GM19099 (cell line): ENCODE data around the gene ATP6V1B1.

Experiments used
- POLR2A ChIP-seq: IDR thresholded peaks from 3 replicates; pipeline ENCODE4 v1.6.1; 2011; ENCODE audit warnings: low read depth; ENCODE audit not compliant: insufficient read length; ENCODE audit errors: extremely low read depth

Gene ATP6V1B1

GRCh38 chr2:70930371-70931329 is 5.0 kb upstream of the ATP6V1B1 start:
- no peak for TF ChIP-seq POLR2A

DNA sequence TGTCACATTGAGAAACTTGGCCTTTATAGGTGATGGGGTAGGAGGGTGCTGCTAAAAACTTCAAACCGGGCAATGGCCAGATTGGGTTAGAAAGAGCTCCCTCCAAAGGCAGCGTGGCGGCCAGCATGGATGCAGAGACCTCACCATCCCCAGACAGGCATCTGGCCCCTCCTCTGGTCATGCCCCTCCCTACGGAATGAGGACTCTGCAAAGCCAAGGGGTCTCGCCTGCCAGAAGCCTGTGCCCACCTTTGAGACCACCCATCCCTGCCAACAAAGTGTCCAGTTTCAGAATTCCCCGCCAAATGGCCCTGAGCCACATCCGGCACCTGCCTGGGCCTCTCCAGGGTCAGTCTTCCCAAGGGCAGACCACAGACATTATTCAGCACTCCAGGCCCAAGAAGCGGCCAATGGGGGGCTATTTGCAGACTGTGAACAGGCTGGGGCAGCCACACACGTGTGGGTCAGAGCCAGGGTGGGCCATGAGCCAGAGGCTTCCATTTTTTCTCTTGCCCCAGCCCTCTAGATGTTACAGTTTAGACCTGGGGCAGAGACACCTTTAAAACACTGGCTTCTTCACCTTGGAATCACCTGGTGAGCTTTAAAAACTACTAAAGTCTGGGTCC is 4.2 kb upstream of the ATP6V1B1 start:
- no peak for TF ChIP-seq POLR2A

GRCh38 chr2:70932631-70933230 is 3.0 kb upstream of the ATP6V1B1 start:
- no peak for TF ChIP-seq POLR2A

- no peak for TF ChIP-seq POLR2A
Observed at GRCh38 chr2:70934981-70935380, 719 bp upstream of the ATP6V1B1 start.

DNA sequence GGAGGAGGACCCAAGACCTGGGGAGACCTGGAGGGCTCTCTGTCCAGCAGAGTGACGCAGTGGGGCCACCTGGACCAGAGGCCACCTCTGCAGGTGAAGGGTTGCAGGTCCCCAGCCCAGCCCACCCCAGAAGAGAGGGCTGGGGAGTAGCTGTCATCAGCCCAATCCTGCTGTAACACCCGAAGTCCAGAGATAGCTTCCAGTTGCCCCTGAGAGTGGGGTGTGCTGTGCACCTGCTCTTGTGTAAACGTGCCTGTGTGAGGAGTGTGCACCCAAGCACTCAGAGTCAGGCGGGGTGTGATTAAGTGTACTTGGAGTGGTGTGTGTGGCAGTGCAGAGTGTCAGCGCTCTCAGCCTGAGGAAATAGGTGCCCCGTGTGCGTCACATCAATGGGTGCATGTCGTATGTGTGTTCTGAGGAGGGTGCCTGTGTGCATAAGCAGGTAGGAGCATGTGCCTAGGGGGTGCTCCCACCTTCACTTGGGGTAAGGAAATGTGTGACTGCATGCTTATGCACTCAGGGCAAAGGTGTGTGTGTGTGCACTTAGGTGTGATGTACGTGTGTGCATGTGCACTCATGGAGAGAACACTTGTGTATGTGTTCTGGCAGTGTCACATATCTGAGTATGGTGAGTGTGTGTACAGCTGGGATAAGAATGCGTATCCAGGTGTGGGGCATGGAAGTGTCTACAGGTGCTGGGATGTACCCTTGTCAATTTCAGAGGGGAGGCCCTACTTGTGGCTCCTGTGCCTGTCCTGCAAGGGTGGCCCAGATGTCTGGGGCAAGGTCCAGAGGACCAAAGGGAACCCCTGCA is 672 bp downstream of the ATP6V1B1 start:
- TF ChIP-seq POLR2A = no peak

- TF ChIP-seq POLR2A = no peak
Observed at GRCh38 chr2:70936979-70937811, 1.5 kb downstream of the ATP6V1B1 start.

- TF ChIP-seq POLR2A = no peak
Observed at GRCh38 chr2:70937866-70938585, 2.3 kb downstream of the ATP6V1B1 start.

- no peak for TF ChIP-seq POLR2A
Observed at GRCh38 chr2:70938586-70938950, 2.9 kb downstream of the ATP6V1B1 start.

GRCh38 chr2:70939001-70939838 is 3.5 kb downstream of the ATP6V1B1 start:
- TF ChIP-seq POLR2A = no peak

DNA sequence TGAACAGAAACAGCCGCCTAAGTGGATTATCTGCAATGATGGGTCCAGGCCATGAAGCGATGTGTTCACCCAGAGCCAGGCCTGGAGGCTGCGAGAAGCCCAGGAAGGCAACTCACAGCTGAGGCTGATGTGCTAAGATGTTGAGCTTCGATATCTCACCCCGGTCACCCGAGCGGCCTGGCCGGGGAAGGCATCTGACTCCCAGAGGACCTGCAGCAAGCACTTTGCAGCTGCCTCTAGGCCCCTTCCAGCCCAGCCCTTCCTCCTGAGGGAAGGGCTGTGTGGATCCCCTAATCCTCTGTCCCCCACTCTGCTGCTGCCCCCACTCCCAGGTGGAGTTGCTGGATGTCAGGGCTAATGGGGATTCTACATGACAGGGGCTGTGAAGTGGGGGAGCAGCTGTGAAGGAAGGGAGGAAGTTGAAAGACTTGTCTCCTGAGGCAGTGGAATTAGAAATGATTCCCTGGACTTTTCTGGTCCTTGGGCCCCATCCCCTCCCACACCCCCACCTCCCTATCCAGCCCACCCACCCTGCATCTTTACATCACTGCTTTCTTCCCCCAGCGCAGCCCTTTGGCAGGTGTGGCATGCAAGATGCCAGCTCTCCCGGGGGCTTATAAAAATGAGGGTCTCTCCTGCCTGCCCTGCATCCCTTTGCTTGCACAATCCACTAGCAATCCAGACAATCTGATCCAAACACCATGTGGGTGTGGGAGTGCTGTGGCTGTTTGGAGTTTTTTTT is 4.3 kb downstream of the ATP6V1B1 start:
- TF ChIP-seq POLR2A = no peak

GRCh38 chr2:70941186-70941585 is 5.5 kb downstream of the ATP6V1B1 start:
- TF ChIP-seq POLR2A = no peak

DNA sequence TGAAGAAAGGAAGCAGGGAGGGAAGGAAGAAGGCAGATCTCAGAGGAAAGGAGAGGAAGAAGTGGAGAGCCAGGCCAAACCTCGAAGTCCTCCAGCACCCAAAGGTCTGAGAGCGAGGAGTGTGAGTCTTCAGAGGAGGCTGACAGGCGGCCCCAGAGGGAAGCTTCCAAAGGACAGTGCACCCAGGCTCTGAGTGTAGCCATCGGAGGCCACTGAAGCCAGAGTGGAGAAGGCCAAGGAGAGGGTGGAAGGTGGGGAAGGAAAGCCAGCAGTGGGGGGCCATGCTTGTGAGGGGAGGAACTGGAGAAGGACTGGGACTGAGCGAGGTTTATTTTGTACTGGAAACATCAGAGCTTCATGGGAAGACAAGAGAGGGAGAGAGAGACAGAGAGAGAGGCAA is 6.0 kb downstream of the ATP6V1B1 start:
- no peak for TF ChIP-seq POLR2A

- no peak for TF ChIP-seq POLR2A
Observed at GRCh38 chr2:70942396-70943204, 6.9 kb downstream of the ATP6V1B1 start.
